PC-9 (cell line): ENCODE results near the gene MYBBP1A. TPM values are rescaled to one million over a fixed set of nuclear protein-coding genes. Genes with fewer than 3 reads are reported as not detected.
A peak's percentile ranks its signal among the peaks of the same experiment; 100 is the strongest.

Source experiments
- BruUV-seq: library from RNA; stranded (reverse); fragments of 400-500 nt; replicated peaks from 2 replicates; lab custom pipeline; 2021; lab: Mats Ljungman, UMichigan
- CTCF ChIA-PET: fragments of 300-600 bp; sonication (Branson Sonifier 250); formaldehyde crosslinking; loops from one replicate; lab custom pipeline; 2022; ENCODE audit warnings: antibody characterized with exemption; lab: Charles Lee
- POLR2A ChIA-PET: fragments of 300-600 bp; sonication (Branson Sonifier 250); formaldehyde crosslinking; loops from one replicate; lab custom pipeline; 2022; ENCODE audit warnings: antibody characterized with exemption; ENCODE audit not compliant: unreplicated experiment; lab: Charles Lee
- DNase-seq, 2 experiments: peaks; one replicate each; pipeline versions ENCODE4 v3.0.0 to v3.0.0-alpha.2; 2015 to 2022; ENCODE audit warnings: mixed read lengths in 1 of 2
- H2AFZ ChIP-seq: fragments of 200-600 bp; sonication (generic); 2 replicates; pipeline ENCODE4 v1.8.1; 2017; ENCODE audit warnings: antibody characterized with exemption
- H3F3A ChIP-seq: fragments of 200-600 bp; sonication (generic); 2 replicates; pipeline ENCODE4 v1.8.1; 2017; ENCODE audit warnings: antibody characterized with exemption, mild to moderate bottlenecking, low read depth; ENCODE audit not compliant: insufficient read depth
- H3K27ac ChIP-seq: fragments of 200-600 bp; sonication (generic); 2 replicates; pipeline ENCODE4 v1.6.1; 2016; ENCODE audit warnings: mixed run types
- H3K27me3 ChIP-seq: fragments of 200-600 bp; sonication (generic); 2 replicates; pipeline ENCODE4 v1.6.1; 2016; ENCODE audit warnings: low read depth, mixed run types; ENCODE audit not compliant: insufficient read depth
- H3K36me3 ChIP-seq: fragments of 200-600 bp; sonication (generic); 2 replicates; pipeline ENCODE4 v1.6.1; 2016; ENCODE audit warnings: low read depth, mixed run types
- H3K4me1 ChIP-seq: fragments of 200-600 bp; sonication (generic); replicated peaks from 2 replicates; pipeline ENCODE4 v1.6.1; 2016; ENCODE audit warnings: mixed run types; ENCODE audit not compliant: insufficient read depth
- H3K4me2 ChIP-seq: fragments of 200-600 bp; sonication (generic); 2 replicates; pipeline ENCODE4 v1.6.1; 2017; ENCODE audit warnings: mixed run types
- H3K4me3 ChIP-seq: fragments of 200-600 bp; sonication (generic); 2 replicates; pipeline ENCODE4 v1.6.1; 2016; ENCODE audit warnings: mixed run types
- H3K79me2 ChIP-seq: fragments of 200-600 bp; sonication (generic); 2 replicates; pipeline ENCODE4 v1.6.1; 2017; ENCODE audit warnings: low read depth, mixed run types
- H3K9me2 ChIP-seq: fragments of 200-600 bp; sonication (generic); 2 replicates; pipeline ENCODE4 v1.8.1; 2017; ENCODE audit warnings: mild to moderate bottlenecking; ENCODE audit not compliant: insufficient read depth
- H3K9me3 ChIP-seq: fragments of 200-600 bp; sonication (generic); 2 replicates; pipeline ENCODE4 v1.8.1; 2016; ENCODE audit warnings: low read depth; ENCODE audit not compliant: insufficient read depth
- H4K20me1 ChIP-seq: fragments of 200-600 bp; sonication (generic); 2 replicates; pipeline ENCODE4 v1.8.1; 2017; ENCODE audit not compliant: insufficient read depth
- EZH2 ChIP-seq: fragments of 200-600 bp; sonication (generic); IDR thresholded peaks from 2 replicates; pipeline ENCODE4 v1.8.0; 2017; ENCODE audit warnings: antibody characterized with exemption, low read depth
- intact Hi-C: fragments of 100-400 bp; cut with micrococcal nuclease; formaldehyde crosslinking; loops from one replicate; pipeline ENCODE4 v1.10.0; 2022; ENCODE audit not compliant: unreplicated experiment
- total RNA-seq: library from RNA; stranded (reverse); gene quantifications from 2 replicates; pipeline ENCODE4 v1.2.3, GENCODE V29; 2021
- TF ChIP-seq, protein P1 (sequence below): fragments of 200-600 bp; sonication (generic); conservative IDR thresholded peaks from 2 replicates; pipeline ENCODE4 v1.6.1; 2017; ENCODE audit warnings: mixed run types, antibody characterized with exemption, mild to moderate bottlenecking, moderate library complexity

Gene MYBBP1A
- total RNA-seq, 1 experiment from 2014 or later = 89.1 TPM

DNA sequence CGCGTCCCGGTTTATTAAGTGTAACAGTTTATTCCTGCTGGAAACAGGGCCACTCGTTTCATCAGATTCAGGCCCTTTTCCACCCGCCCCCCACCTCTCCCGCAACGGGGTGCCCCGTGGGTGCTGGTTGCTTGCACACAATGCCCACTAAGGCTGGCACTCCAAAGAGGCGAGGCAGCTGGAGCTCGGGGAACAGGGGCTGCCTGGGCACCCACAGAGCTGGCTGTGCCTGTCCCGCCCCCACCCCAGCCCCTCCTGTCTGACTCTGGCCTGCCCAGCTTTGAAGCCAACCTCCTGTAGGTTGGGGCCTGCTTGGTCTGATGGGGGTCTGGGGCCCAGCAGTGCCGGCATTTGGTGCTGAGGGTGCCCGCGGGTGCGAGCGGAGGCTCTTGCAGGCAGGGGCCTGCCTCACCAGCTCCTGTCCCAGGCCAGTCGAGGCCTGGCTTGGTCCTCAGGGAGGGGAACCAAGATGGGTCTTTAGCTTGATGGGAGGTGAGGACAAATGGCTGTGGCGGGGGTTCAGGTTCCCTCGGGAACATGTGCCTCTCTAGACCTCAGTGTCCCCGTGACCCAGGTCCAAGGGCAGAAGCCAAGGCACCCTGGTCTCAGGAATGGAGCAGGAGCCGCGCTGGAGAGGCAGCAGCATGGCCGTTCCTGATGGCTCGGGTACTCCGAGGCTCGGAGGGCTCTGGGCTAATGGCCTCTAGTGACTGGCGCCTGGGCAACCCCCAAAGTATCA is 20.1 kb downstream of the MYBBP1A start:
- no peaks in the 10 kb centered on the region for H3K27me3 ChIP-seq
- H3K4me1 ChIP-seq = peaks cover 12% of the 10 kb centered on the region; the same call in 1 of the 2 replicates
- H3K4me3 ChIP-seq = no peak overlapping the region
- H2AFZ ChIP-seq = no peak overlapping the region
- intact Hi-C loops = no loop called here
- TF ChIP-seq, protein P1, sequence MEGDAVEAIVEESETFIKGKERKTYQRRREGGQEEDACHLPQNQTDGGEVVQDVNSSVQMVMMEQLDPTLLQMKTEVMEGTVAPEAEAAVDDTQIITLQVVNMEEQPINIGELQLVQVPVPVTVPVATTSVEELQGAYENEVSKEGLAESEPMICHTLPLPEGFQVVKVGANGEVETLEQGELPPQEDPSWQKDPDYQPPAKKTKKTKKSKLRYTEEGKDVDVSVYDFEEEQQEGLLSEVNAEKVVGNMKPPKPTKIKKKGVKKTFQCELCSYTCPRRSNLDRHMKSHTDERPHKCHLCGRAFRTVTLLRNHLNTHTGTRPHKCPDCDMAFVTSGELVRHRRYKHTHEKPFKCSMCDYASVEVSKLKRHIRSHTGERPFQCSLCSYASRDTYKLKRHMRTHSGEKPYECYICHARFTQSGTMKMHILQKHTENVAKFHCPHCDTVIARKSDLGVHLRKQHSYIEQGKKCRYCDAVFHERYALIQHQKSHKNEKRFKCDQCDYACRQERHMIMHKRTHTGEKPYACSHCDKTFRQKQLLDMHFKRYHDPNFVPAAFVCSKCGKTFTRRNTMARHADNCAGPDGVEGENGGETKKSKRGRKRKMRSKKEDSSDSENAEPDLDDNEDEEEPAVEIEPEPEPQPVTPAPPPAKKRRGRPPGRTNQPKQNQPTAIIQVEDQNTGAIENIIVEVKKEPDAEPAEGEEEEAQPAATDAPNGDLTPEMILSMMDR = no peak
- ChIA-PET POLR2A (interaction anchor here (0.7 kb wide), 1 partner anchor 25 kb away, joined by 3 read pairs; the partner anchor contains the start of gene GGT6), CTCF (no interaction called here)
- H3K9me2 ChIP-seq = no peaks in the 10 kb centered on the region
- no peaks in the 10 kb centered on the region for H3K79me2 ChIP-seq
- H3K9me3 ChIP-seq = no peaks in the 10 kb centered on the region
- H3F3A ChIP-seq = peaks cover 96% of the 10 kb centered on the region
- H3K36me3 ChIP-seq = peaks cover 9% of the 10 kb centered on the region; the same call in 1 of the 2 replicates
- no peak overlapping the region for H3K4me2 ChIP-seq
- H3K27ac ChIP-seq = peak overlapping the region; percentile 41; the same call in 1 of the 2 replicates
- peaks cover 35% of the 10 kb centered on the region for H4K20me1 ChIP-seq
- BruUV-seq = no TSS peak
- no peak for DNase-seq

DNA sequence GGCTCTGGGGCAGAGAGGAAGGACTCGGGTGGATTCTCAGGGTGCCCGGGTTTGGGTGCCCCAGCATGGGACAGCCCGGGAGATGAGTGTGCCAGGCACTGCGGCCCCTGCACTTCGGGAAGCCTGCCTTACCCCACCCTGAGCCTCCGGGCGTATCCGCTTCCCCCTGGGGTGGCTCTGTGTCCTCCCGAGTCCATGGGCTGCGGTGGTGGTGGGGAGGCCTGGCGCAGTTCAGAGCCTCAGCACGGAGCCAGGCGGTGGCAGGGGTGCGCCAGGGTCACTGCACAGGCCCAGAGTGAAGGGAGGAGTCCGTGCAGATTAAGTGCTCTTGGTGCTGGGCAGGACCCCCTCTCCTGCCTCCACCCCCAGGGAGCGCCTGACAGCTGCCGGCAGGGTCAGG is 20.7 kb downstream of the MYBBP1A start:
- Histone ChIP-seq H3K36me3 (peaks cover 9% of the 10 kb centered on the region; the same call in 1 of the 2 replicates), H3K79me2 (no peaks in the 10 kb centered on the region), H3K4me3 (no peak overlapping the region), H3K27ac (peak overlapping the region; percentile 41; the same call in 1 of the 2 replicates), H3F3A (peaks cover 96% of the 10 kb centered on the region), H4K20me1 (peaks cover 30% of the 10 kb centered on the region), H3K9me3 (no peaks in the 10 kb centered on the region), H3K9me2 (no peaks in the 10 kb centered on the region), H3K4me1 (peaks cover 12% of the 10 kb centered on the region; the same call in 1 of the 2 replicates), H3K27me3 (no peaks in the 10 kb centered on the region), H2AFZ (no peak overlapping the region), H3K4me2 (no peak overlapping the region)
- ChIA-PET CTCF (no interaction called here), POLR2A (interaction anchor here (0.7 kb wide), 1 partner anchor 26 kb away, joined by 3 read pairs; the partner anchor contains the start of gene GGT6)
- TF ChIP-seq, protein P1 = no peak
- no peak for TF ChIP-seq EZH2
- intact Hi-C loops = no loop called here
- DNase-seq = no peak
- no TSS peak for BruUV-seq

DNA sequence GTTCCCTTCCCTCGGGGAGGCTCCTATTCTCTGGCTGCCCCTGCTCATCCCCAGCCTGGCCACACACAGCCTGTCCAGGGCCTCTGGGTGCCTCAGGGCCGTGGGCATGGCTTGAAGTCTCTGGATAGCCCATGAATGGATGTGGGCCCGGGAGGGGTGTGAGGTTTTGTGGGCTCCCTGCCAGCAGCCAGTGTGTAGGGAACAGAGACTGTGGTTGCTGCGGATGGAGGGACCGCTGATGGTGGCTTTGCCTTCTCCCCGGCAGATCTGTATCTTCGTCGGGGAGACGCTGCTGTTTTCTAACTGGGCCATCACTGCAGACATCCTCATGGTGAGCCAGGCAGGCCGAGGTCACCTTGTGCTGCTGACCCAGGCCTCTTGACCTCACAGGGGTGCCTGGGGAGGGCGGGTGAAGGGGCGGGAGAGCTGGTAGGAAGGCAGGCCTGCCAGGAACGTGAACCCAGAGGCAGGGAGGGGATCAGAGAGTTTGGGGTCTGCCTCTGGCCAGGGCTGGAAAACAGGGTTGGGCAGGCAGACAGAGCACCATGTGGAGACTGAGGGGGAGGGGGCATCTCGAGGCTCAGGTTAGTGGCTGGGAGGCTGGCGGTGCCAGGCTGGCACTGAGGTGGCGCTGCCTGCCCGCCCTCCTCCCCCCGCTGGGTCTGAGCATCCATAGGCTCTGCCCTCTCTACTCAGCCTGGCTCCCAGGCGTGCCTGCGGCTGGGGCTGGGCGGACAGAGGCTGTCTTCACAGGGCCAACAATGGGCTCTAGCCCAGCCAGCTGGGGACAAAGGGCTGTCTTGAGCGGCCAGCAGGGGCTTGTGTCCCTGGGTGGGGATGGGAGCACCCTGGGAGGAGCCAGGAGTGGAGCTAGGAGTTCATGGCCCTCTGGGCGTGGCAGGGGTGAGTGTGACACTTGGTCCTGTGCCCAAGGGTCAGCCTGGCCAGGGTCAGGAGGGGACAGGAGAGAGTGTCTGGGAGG is 21.4 kb downstream of the MYBBP1A start:
- 0 out of 2 replicates have a peak, but pooled peaks cover 9% of the 10 kb centered on the region for H3K36me3 ChIP-seq
- DNase-seq = peak; percentile 48 to 79
- peak overlapping the region; percentile 41; the same call in 1 of the 2 replicates for H3K27ac ChIP-seq
- H3K4me2 ChIP-seq = no peak overlapping the region
- H3K9me3 ChIP-seq = no peaks in the 10 kb centered on the region
- BruUV-seq = TSS peak; percentile 6
- H3F3A ChIP-seq = peaks cover 92% of the 10 kb centered on the region
- ChIA-PET CTCF (interaction anchor here (0.6 kb wide), 1 partner anchor 115 kb away, joined by 3 read pairs; no protein-coding TSS in a partner anchor), POLR2A (no interaction called here)
- TF ChIP-seq, protein P1 = no peak
- TF ChIP-seq EZH2 = no peak
- no peaks in the 10 kb centered on the region for H3K79me2 ChIP-seq
- H3K27me3 ChIP-seq = no peaks in the 10 kb centered on the region
- peaks cover 23% of the 10 kb centered on the region for H4K20me1 ChIP-seq
- intact Hi-C loops = no loop called here
- H2AFZ ChIP-seq = no peak overlapping the region
- H3K9me2 ChIP-seq = no peaks in the 10 kb centered on the region
- peaks cover 12% of the 10 kb centered on the region; the same call in 1 of the 2 replicates for H3K4me1 ChIP-seq
- no peak overlapping the region for H3K4me3 ChIP-seq
